ENCODE results near the gene ACBD5. TPM values are rescaled to one million over a fixed set of nuclear protein-coding genes. Genes with fewer than 3 reads are reported as not detected.
"Not testable (repeated sequence)": the region's sequence is repeated elsewhere in the genome, so short reads cannot be mapped to it uniquely, and the experiment has no call there.

ACBD5 gene
- 13.6 TPM for total RNA-seq
- polyA plus RNA-seq: 14.8 TPM
- long read RNA-seq, donor 1: 0 reads
- long read RNA-seq, donor 2: 0 reads
- long read RNA-seq, donor 3: 0 reads
- long read RNA-seq, donor 4, partial matches to known transcripts: 0 of 3 reads
- long read RNA-seq, donor 4, other reads (novel, unspliced or antisense): 0 of 3 reads
- long read RNA-seq, donor 5, full-length matches to known transcripts: 3 of 3 reads
- long read RNA-seq, donor 5, partial matches to known transcripts: 0 of 3 reads
- long read RNA-seq, donor 5, other reads (novel, unspliced or antisense): 0 of 3 reads
- long read RNA-seq, donor 6, partial matches to known transcripts: 0 of 1 reads
- long read RNA-seq, donor 6, other reads (novel, unspliced or antisense): 0 of 1 reads
- long read RNA-seq, donor 7, full-length matches to known transcripts: 9 of 9 reads
- long read RNA-seq, donor 7, partial matches to known transcripts: 0 of 9 reads
- long read RNA-seq, donor 7, other reads (novel, unspliced or antisense): 0 of 9 reads
- long read RNA-seq, donor 8, full-length matches to known transcripts: 1 of 1 reads
- long read RNA-seq, donor 8, partial matches to known transcripts: 0 of 1 reads
- long read RNA-seq, donor 8, other reads (novel, unspliced or antisense): 0 of 1 reads
- long read RNA-seq, donor 9: 0 reads
- long read RNA-seq, donor 10, full-length matches to known transcripts: 1 of 1 reads
- long read RNA-seq, donor 10, partial matches to known transcripts: 0 of 1 reads
- long read RNA-seq, donor 10, other reads (novel, unspliced or antisense): 0 of 1 reads

GRCh38 chr10:27240212-27241009, at the start of gene ACBD5:
Gene ACBD5, minus strand, starts transcription at chr10:27240797. Its CDS starts 109 bp downstream, at chr10:27240688.
- H3K4me3 ChIP-seq (ENCODE audit: low read length in 2 of 2): peak within 1 kb of the TSS; percentile 65 to 76
- peak; percentile 17 to 80 (median 55) for DNase-seq (ENCODE audit: low read depth in 6 of 9, low spot score in 9 of 9)
- H3K27ac ChIP-seq (ENCODE audit: low read depth in 1 of 2, low read length in 1 of 2): peak within 1 kb of the TSS; percentile 92 to 98
- no peaks in the 10 kb centered on the region for H3K27me3 ChIP-seq (ENCODE audit: control insufficient read depth in 2 of 2, insufficient read depth in 1 of 2, low read length in 1 of 2)
- under 1% methylated on average over 64 of the region's 64 CpGs for WGBS
- no peaks in the 10 kb centered on the region for H3K36me3 ChIP-seq (ENCODE audit: control insufficient read depth in 2 of 2, insufficient read depth in 2 of 2, low read length in 1 of 2)
- no peaks in the 10 kb centered on the region for H3K9me3 ChIP-seq (ENCODE audit: control insufficient read depth in 2 of 2, insufficient read depth in 1 of 2, low read length in 1 of 2)
- peaks cover 7 to 18% of the 10 kb centered on the region in 2 donors for H3K4me1 ChIP-seq (ENCODE audit: control insufficient read depth in 2 of 2, insufficient read depth in 2 of 2, low read length in 2 of 2)

GRCh38 chr10:27285093-27285492, 44.5 kb upstream of the ACBD5 start:
- WGBS: 72% methylated on average over 3 of the region's 3 CpGs
- H3K9me3 ChIP-seq (ENCODE audit: control insufficient read depth in 2 of 2, insufficient read depth in 1 of 2, low read length in 1 of 2): no peaks in the 10 kb centered on the region
- DNase-seq (ENCODE audit: low read depth in 6 of 9, low spot score in 9 of 9): peak in 3 of 9 donors; percentile 4 to 33 (median 8)
- no peaks in the 10 kb centered on the region for H3K4me1 ChIP-seq (ENCODE audit: control insufficient read depth in 2 of 2, insufficient read depth in 2 of 2, low read length in 2 of 2)
- H3K4me3 ChIP-seq (ENCODE audit: low read length in 2 of 2): no peak overlapping the region
- H3K27me3 ChIP-seq (ENCODE audit: control insufficient read depth in 2 of 2, insufficient read depth in 1 of 2, low read length in 1 of 2): no peaks in the 10 kb centered on the region
- H3K27ac ChIP-seq (ENCODE audit: low read depth in 1 of 2, low read length in 1 of 2): no peak overlapping the region
- no peaks in the 10 kb centered on the region for H3K36me3 ChIP-seq (ENCODE audit: control insufficient read depth in 2 of 2, insufficient read depth in 2 of 2, low read length in 1 of 2)

GRCh38 chr10:27276581-27276980, 36.0 kb upstream of the ACBD5 start:
- H3K27me3 ChIP-seq (ENCODE audit: control insufficient read depth in 2 of 2, insufficient read depth in 1 of 2, low read length in 1 of 2): no peaks in the 10 kb centered on the region
- no peaks in the 10 kb centered on the region for H3K36me3 ChIP-seq (ENCODE audit: control insufficient read depth in 2 of 2, insufficient read depth in 2 of 2, low read length in 1 of 2)
- no peak overlapping the region for H3K4me3 ChIP-seq (ENCODE audit: low read length in 2 of 2)
- no peak for DNase-seq (ENCODE audit: low read depth in 6 of 9, low spot score in 9 of 9)
- H3K27ac ChIP-seq (ENCODE audit: low read depth in 1 of 2, low read length in 1 of 2): no peak overlapping the region
- H3K9me3 ChIP-seq (ENCODE audit: control insufficient read depth in 2 of 2, insufficient read depth in 1 of 2, low read length in 1 of 2): no peaks in the 10 kb centered on the region
- no peaks in the 10 kb centered on the region for H3K4me1 ChIP-seq (ENCODE audit: control insufficient read depth in 2 of 2, insufficient read depth in 2 of 2, low read length in 2 of 2)

GRCh38 chr10:27266025-27266424, 25.4 kb upstream of the ACBD5 start:
- not testable (repeated sequence) for H3K27ac ChIP-seq (ENCODE audit: low read depth in 1 of 2, low read length in 1 of 2); DNase-seq (ENCODE audit: low read depth in 6 of 9, low spot score in 9 of 9); H3K4me3 ChIP-seq (ENCODE audit: low read length in 2 of 2); H3K36me3 ChIP-seq (ENCODE audit: control insufficient read depth in 2 of 2, insufficient read depth in 2 of 2, low read length in 1 of 2); H3K4me1 ChIP-seq (ENCODE audit: control insufficient read depth in 2 of 2, insufficient read depth in 2 of 2, low read length in 2 of 2); H3K9me3 ChIP-seq (ENCODE audit: control insufficient read depth in 2 of 2, insufficient read depth in 1 of 2, low read length in 1 of 2)
- peaks cover 5 to 24% of the 10 kb centered on the region in 2 donors for H3K27me3 ChIP-seq (ENCODE audit: control insufficient read depth in 2 of 2, insufficient read depth in 1 of 2, low read length in 1 of 2)
- 93% methylated on average over 3 of the region's 3 CpGs for WGBS

- WGBS: 94% methylated on average over 7 of the region's 7 CpGs
- not testable (repeated sequence) for DNase-seq (ENCODE audit: low read depth in 6 of 9, low spot score in 9 of 9); H3K4me1 ChIP-seq (ENCODE audit: control insufficient read depth in 2 of 2, insufficient read depth in 2 of 2, low read length in 2 of 2); H3K36me3 ChIP-seq (ENCODE audit: control insufficient read depth in 2 of 2, insufficient read depth in 2 of 2, low read length in 1 of 2); H3K4me3 ChIP-seq (ENCODE audit: low read length in 2 of 2); H3K9me3 ChIP-seq (ENCODE audit: control insufficient read depth in 2 of 2, insufficient read depth in 1 of 2, low read length in 1 of 2); H3K27ac ChIP-seq (ENCODE audit: low read depth in 1 of 2, low read length in 1 of 2)
- H3K27me3 ChIP-seq (ENCODE audit: control insufficient read depth in 2 of 2, insufficient read depth in 1 of 2, low read length in 1 of 2): peaks cover 28 to 54% of the 10 kb centered on the region in 2 donors
Observed at GRCh38 chr10:27262788-27263187, 22.2 kb upstream of the ACBD5 start.

GRCh38 chr10:27258838-27259812, 18.5 kb upstream of the ACBD5 start:
- H3K4me1 ChIP-seq (ENCODE audit: control insufficient read depth in 2 of 2, insufficient read depth in 2 of 2, low read length in 2 of 2): peaks cover 8 to 12% of the 10 kb centered on the region in 2 donors
- peaks cover 33 to 61% of the 10 kb centered on the region in 2 donors for H3K27me3 ChIP-seq (ENCODE audit: control insufficient read depth in 2 of 2, insufficient read depth in 1 of 2, low read length in 1 of 2)
- 6% methylated on average over 75 of the region's 75 CpGs for WGBS
- H3K9me3 ChIP-seq (ENCODE audit: control insufficient read depth in 2 of 2, insufficient read depth in 1 of 2, low read length in 1 of 2): peaks cover 2 to 7% of the 10 kb centered on the region in 2 donors
- no peaks in the 10 kb centered on the region for H3K36me3 ChIP-seq (ENCODE audit: control insufficient read depth in 2 of 2, insufficient read depth in 2 of 2, low read length in 1 of 2)
- no peak overlapping the region for H3K27ac ChIP-seq (ENCODE audit: low read depth in 1 of 2, low read length in 1 of 2)
- H3K4me3 ChIP-seq (ENCODE audit: low read length in 2 of 2): peak overlapping the region; percentile 33 to 49
- peak in 1 of 9 donors; percentile 16 for DNase-seq (ENCODE audit: low read depth in 6 of 9, low spot score in 9 of 9)

GRCh38 chr10:27258492-27258837, 17.9 kb upstream of the ACBD5 start:
- peaks cover 2 to 7% of the 10 kb centered on the region in 2 donors for H3K9me3 ChIP-seq (ENCODE audit: control insufficient read depth in 2 of 2, insufficient read depth in 1 of 2, low read length in 1 of 2)
- H3K4me1 ChIP-seq (ENCODE audit: control insufficient read depth in 2 of 2, insufficient read depth in 2 of 2, low read length in 2 of 2): peaks cover 8 to 12% of the 10 kb centered on the region in 2 donors
- peak overlapping the region; percentile 33 to 49 for H3K4me3 ChIP-seq (ENCODE audit: low read length in 2 of 2)
- peaks cover 33 to 60% of the 10 kb centered on the region in 2 donors for H3K27me3 ChIP-seq (ENCODE audit: control insufficient read depth in 2 of 2, insufficient read depth in 1 of 2, low read length in 1 of 2)
- no peak overlapping the region for H3K27ac ChIP-seq (ENCODE audit: low read depth in 1 of 2, low read length in 1 of 2)
- DNase-seq (ENCODE audit: low read depth in 6 of 9, low spot score in 9 of 9): peak in 1 of 9 donors; percentile 8
- no peaks in the 10 kb centered on the region for H3K36me3 ChIP-seq (ENCODE audit: control insufficient read depth in 2 of 2, insufficient read depth in 2 of 2, low read length in 1 of 2)
- WGBS: 5% methylated on average over 18 of the region's 18 CpGs

Data from thymus (tissue), 14 donors.